IPS-18c (cell line): ENCODE results near the gene PHF19.

Experiments used
- H3K4me3 ChIP-seq: 2 replicates; pipeline ENCODE4 v1.7.0; 2013; ENCODE audit warnings: low read depth, mild to moderate bottlenecking, low read length, moderate library complexity; ENCODE audit not compliant: insufficient read depth
- H3K9me3 ChIP-seq: one replicate; pipeline ENCODE4 v1.6.1; 2013; ENCODE audit warnings: mild to moderate bottlenecking, low read length, moderate library complexity; ENCODE audit not compliant: control insufficient read depth, insufficient read depth

Gene PHF19

GRCh38 chr9:120867676-120868338, 9.2 kb downstream of the PHF19 start:
- no peaks in the 10 kb centered on the region for H3K9me3 ChIP-seq
- H3K4me3 ChIP-seq: no peak overlapping the region

GRCh38 chr9:120866651-120867050, 10.3 kb downstream of the PHF19 start:
- H3K4me3 ChIP-seq: no peak overlapping the region
- H3K9me3 ChIP-seq: no peaks in the 10 kb centered on the region

- H3K4me3 ChIP-seq: no peak overlapping the region
- H3K9me3 ChIP-seq: no peaks in the 10 kb centered on the region
Measured at GRCh38 chr9:120865809-120866208, 11.2 kb downstream of the PHF19 start.

GRCh38 chr9:120865176-120865575, 11.8 kb downstream of the PHF19 start:
- Histone ChIP-seq H3K4me3 (no peak overlapping the region), H3K9me3 (no peaks in the 10 kb centered on the region)

- H3K9me3 ChIP-seq: no peaks in the 10 kb centered on the region
Measured at GRCh38 chr9:120864719-120865118, 12.3 kb downstream of the PHF19 start.

GRCh38 chr9:120863833-120864232, 13.2 kb downstream of the PHF19 start:
- no peaks in the 10 kb centered on the region for H3K9me3 ChIP-seq
- H3K4me3 ChIP-seq: no peak overlapping the region

More at GRCh38 chr9:120864719-120865118, 12.3 kb downstream of the PHF19 start:
- H3K4me3 ChIP-seq: no peak overlapping the region

GRCh38 chr9:120862452-120862851, 14.5 kb downstream of the PHF19 start:
- H3K9me3 ChIP-seq: no peaks in the 10 kb centered on the region
- no peak overlapping the region for H3K4me3 ChIP-seq

GRCh38 chr9:120861935-120862334, 15.1 kb downstream of the PHF19 start:
- Histone ChIP-seq H3K9me3 (no peaks in the 10 kb centered on the region), H3K4me3 (no peak overlapping the region)

- no peak overlapping the region for H3K4me3 ChIP-seq
Measured at GRCh38 chr9:120860083-120860482, 16.9 kb downstream of the PHF19 start.

GRCh38 chr9:120859361-120859760, 17.6 kb downstream of the PHF19 start:
- no peak overlapping the region for H3K4me3 ChIP-seq
- no peaks in the 10 kb centered on the region for H3K9me3 ChIP-seq

More at GRCh38 chr9:120860083-120860482, 16.9 kb downstream of the PHF19 start:
- no peaks in the 10 kb centered on the region for H3K9me3 ChIP-seq

GRCh38 chr9:120857902-120858301, 19.1 kb downstream of the PHF19 start:
- Histone ChIP-seq H3K4me3 (no peak overlapping the region), H3K9me3 (no peaks in the 10 kb centered on the region)

- Histone ChIP-seq H3K4me3 (no peak overlapping the region), H3K9me3 (no peaks in the 10 kb centered on the region)
Measured at GRCh38 chr9:120857481-120857880, 19.5 kb downstream of the PHF19 start.

- Histone ChIP-seq H3K9me3 (no peaks in the 10 kb centered on the region), H3K4me3 (no peak overlapping the region)
Measured at GRCh38 chr9:120856700-120857099, 20.3 kb downstream of the PHF19 start.

GRCh38 chr9:120855827-120856670, 20.9 kb downstream of the PHF19 start:
- Histone ChIP-seq H3K9me3 (no peaks in the 10 kb centered on the region), H3K4me3 (no peak overlapping the region)

GRCh38 chr9:120854596-120855327, 22.2 kb downstream of the PHF19 start:
- Histone ChIP-seq H3K4me3 (no peak overlapping the region), H3K9me3 (no peaks in the 10 kb centered on the region)

GRCh38 chr9:120853198-120853597, 23.8 kb downstream of the PHF19 start:
- H3K9me3 ChIP-seq: no peaks in the 10 kb centered on the region
- H3K4me3 ChIP-seq: no peak overlapping the region

GRCh38 chr9:120852240-120853010, 24.6 kb downstream of the PHF19 start:
- no peak overlapping the region for H3K4me3 ChIP-seq
- H3K9me3 ChIP-seq: no peaks in the 10 kb centered on the region
